K562 (cell line): Measurements from ENCODE around the gene HPS4. TPM values are rescaled to one million over a fixed set of nuclear protein-coding genes. Genes with fewer than 3 reads are reported as not detected.

ENCODE experiments used
- BCL6 ChIP-seq: fragments of 250-450 bp; sonication (Bioruptor Pico); IDR thresholded peaks from 2 replicates; pipeline ENCODE4 v1.4.0; 2020
- CHD2 ChIP-seq: IDR thresholded peaks from 2 replicates; pipeline ENCODE4 v1.6.1; 2011; ENCODE audit warnings: low read depth, low read length
- GTF2E2 ChIP-seq: fragments of 200-800 bp; sonication (Bioruptor generic); IDR thresholded peaks from 2 replicates; pipeline ENCODE4 v1.6.1; 2016; ENCODE audit warnings: missing genetic modification characterization, missing compliant biosample characterization
- KDM4B ChIP-seq, 2 experiments: fragments of 450-650 bp in 1 of 2; sonication (generic) in 1 of 2; IDR thresholded peaks; 2 replicates each; pipeline ENCODE4 v1.6.1; 2016 to 2017; ENCODE audit warnings: borderline replicate concordance in 2 of 2, antibody characterized with exemption in 1 of 2, low read depth in 1 of 2, mild to moderate bottlenecking in 1 of 2
- MTA3 ChIP-seq: fragments of 450-650 bp; formaldehyde crosslinking; IDR thresholded peaks from 2 replicates; pipeline ENCODE4 v1.6.1; 2017; ENCODE audit warnings: mild to moderate bottlenecking, borderline replicate concordance
- NR2C1 ChIP-seq, 2 experiments: fragments of 450-650 bp; IDR thresholded peaks; 2 replicates each; pipeline ENCODE4 v1.6.1; 2017; ENCODE audit warnings: mild to moderate bottlenecking in 2 of 2, antibody characterized with exemption in 1 of 2, inconsistent platforms in 1 of 2, missing compliant biosample characterization in 1 of 2, missing genetic modification characterization in 1 of 2
- PCBP2 ChIP-seq: fragments of 200-400 bp; formaldehyde crosslinking; IDR thresholded peaks from 2 replicates; pipeline ENCODE4 v1.6.1; 2018; ENCODE audit warnings: low read length, low read depth, mild to moderate bottlenecking, moderate library complexity; ENCODE audit not compliant: poor library complexity, severe bottlenecking
- RBM22 ChIP-seq: fragments of 200-400 bp; formaldehyde crosslinking; IDR thresholded peaks from 2 replicates; pipeline ENCODE4 v1.6.1; 2018; ENCODE audit warnings: low read length, low read depth; ENCODE audit not compliant: poor library complexity, severe bottlenecking
- ZC3H11A ChIP-seq: IDR thresholded peaks from 2 replicates; pipeline ENCODE4 v1.6.1; 2012; ENCODE audit warnings: low read depth, low read length, improper control_type of control experiment
- polyA plus RNA-seq, 8 experiments: library from polyadenylated mRNA; depleted of rRNA in 4 of 8; stranded (reverse) in 5 of 8; unstranded in 3 of 8; fragments of >200 nt; fragmentation: Nextera tagmentation in 2 of 8; fragmentation: Illumina TruSeq in 1 of 8; extraction: Ambion mirVana in 2 of 8; extraction: Trizol in 1 of 8; gene quantifications; 2 replicates each; pipeline versions ENCODE4 v1.2.1 to v1.2.3, GENCODE V29; 2011 to 2014; ENCODE audit warnings: inconsistent platforms in 1 of 8, missing spikeins in 1 of 8
- total RNA-seq, 7 experiments: library from RNA; depleted of rRNA in 6 of 7; stranded (reverse); fragments of >200 nt in 6 of 7; fragmentation: Illumina TruSeq in 2 of 7; extraction: Trizol in 2 of 7; gene quantifications; 2 replicates each; pipeline versions ENCODE4 v1.2.1 to v1.2.3, GENCODE V29; 2011 to 2021; ENCODE audit warnings: low replicate concordance in 1 of 7
- TF ChIP-seq, protein P1 (sequence below), 2 experiments: fragments of 450-650 bp in 1 of 2; sonication (generic) in 1 of 2; formaldehyde crosslinking in 1 of 2; IDR thresholded peaks; 2 replicates each; pipeline versions ENCODE4 v1.7.1 to v1.9.0; 2016 to 2022; ENCODE audit warnings: inconsistent platforms in 1 of 2, mild to moderate bottlenecking in 1 of 2, missing genetic modification reagents in 1 of 2
- TF ChIP-seq, protein P2 (sequence below): sonication (generic); formaldehyde crosslinking; IDR thresholded peaks from 2 replicates; pipeline ENCODE4 v1.8.0; 2022; ENCODE audit warnings: missing genetic modification reagents, mild to moderate bottlenecking, moderate library complexity, borderline replicate concordance
- TF ChIP-seq, protein P3 (sequence below): fragments of 450-650 bp; IDR thresholded peaks from 2 replicates; pipeline ENCODE4 v1.6.1; 2016; ENCODE audit warnings: borderline replicate concordance
- TF ChIP-seq, protein P4 (sequence below): fragments of 250-450 bp; sonication (Bioruptor Pico); IDR thresholded peaks from 2 replicates; pipeline ENCODE4 v1.4.0; 2020

The HPS4 gene
- total and polyA plus RNA-seq, 9 of the 15 experiments (the other 6 are each of a cell fraction or from before 2014, with no cell fraction given) = 12.8 to 29.2 (median 25.3) TPM

DNA sequence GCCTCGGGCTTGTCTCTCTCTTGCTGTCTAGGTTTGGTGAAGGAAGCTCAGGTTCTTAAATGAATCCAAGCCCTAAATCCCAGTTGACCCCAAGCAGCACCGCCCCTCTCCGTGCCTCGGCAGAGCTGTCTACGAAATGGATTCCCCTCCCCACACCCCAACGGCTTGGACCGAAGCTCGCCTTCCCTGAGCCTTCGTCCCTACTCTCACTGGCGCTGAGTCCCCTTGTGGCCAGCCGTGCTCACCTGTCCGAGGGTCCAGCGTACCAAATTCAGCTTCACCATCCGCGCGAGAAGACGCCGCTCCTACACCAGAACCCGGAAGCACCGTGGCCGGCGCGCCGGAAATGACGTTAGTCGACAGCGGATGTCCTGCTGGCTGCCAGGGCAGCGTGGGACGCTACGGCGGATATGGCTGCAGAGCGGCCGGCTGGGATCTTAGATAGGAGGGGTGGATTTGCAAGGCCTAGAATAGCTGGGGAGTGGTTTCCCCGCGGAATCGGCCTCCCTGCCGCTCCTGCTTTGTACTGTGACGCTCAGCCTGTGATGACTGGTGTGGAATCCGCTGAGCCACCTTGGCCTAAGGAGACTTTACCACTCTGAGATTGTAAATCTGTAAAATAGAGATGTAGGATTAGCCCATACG, 28.7 kb upstream of the HPS4 start, which contains the start of gene TFIP11 (continued):
- TF ChIP-seq, protein P1, sequence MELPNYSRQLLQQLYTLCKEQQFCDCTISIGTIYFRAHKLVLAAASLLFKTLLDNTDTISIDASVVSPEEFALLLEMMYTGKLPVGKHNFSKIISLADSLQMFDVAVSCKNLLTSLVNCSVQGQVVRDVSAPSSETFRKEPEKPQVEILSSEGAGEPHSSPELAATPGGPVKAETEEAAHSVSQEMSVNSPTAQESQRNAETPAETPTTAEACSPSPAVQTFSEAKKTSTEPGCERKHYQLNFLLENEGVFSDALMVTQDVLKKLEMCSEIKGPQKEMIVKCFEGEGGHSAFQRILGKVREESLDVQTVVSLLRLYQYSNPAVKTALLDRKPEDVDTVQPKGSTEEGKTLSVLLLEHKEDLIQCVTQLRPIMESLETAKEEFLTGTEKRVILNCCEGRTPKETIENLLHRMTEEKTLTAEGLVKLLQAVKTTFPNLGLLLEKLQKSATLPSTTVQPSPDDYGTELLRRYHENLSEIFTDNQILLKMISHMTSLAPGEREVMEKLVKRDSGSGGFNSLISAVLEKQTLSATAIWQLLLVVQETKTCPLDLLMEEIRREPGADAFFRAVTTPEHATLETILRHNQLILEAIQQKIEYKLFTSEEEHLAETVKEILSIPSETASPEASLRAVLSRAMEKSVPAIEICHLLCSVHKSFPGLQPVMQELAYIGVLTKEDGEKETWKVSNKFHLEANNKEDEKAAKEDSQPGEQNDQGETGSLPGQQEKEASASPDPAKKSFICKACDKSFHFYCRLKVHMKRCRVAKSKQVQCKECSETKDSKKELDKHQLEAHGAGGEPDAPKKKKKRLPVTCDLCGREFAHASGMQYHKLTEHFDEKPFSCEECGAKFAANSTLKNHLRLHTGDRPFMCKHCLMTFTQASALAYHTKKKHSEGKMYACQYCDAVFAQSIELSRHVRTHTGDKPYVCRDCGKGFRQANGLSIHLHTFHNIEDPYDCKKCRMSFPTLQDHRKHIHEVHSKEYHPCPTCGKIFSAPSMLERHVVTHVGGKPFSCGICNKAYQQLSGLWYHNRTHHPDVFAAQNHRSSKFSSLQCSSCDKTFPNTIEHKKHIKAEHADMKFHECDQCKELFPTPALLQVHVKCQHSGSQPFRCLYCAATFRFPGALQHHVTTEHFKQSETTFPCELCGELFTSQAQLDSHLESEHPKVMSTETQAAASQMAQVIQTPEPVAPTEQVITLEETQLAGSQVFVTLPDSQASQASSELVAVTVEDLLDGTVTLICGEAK (IDR thresholded peaks at IDR 0.05) = peak; percentile 97
- TF ChIP-seq, protein P1 (CRISPR knock-in tag; IDR thresholded peaks at IDR 0.05) = no peak
- TF ChIP-seq RBM22 (no peak), MTA3 (peak; percentile 53; the same call in 1 of the 2 replicates), KDM4B (IDR thresholded peaks at IDR 0.05; ENCODE audit: borderline replicate concordance in 2 of 2, low read depth in 1 of 2) (no peak), BCL6 (CRISPR knock-in tag) (no peak), ZC3H11A (no peak), NR2C1 (IDR thresholded peaks at IDR 0.05) (no peak), NR2C1 (tag; IDR thresholded peaks at IDR 0.05) (no peak; the same call in 1 of the 2 replicates), CHD2 (peak; percentile 73), PCBP2 (no peak), GTF2E2 (tag) (no peak)
- TF ChIP-seq, protein P2, sequence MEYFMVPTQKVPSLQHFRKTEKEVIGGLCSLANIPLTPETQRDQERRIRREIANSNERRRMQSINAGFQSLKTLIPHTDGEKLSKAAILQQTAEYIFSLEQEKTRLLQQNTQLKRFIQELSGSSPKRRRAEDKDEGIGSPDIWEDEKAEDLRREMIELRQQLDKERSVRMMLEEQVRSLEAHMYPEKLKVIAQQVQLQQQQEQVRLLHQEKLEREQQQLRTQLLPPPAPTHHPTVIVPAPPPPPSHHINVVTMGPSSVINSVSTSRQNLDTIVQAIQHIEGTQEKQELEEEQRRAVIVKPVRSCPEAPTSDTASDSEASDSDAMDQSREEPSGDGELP = peak; percentile 93
- TF ChIP-seq, protein P3, sequence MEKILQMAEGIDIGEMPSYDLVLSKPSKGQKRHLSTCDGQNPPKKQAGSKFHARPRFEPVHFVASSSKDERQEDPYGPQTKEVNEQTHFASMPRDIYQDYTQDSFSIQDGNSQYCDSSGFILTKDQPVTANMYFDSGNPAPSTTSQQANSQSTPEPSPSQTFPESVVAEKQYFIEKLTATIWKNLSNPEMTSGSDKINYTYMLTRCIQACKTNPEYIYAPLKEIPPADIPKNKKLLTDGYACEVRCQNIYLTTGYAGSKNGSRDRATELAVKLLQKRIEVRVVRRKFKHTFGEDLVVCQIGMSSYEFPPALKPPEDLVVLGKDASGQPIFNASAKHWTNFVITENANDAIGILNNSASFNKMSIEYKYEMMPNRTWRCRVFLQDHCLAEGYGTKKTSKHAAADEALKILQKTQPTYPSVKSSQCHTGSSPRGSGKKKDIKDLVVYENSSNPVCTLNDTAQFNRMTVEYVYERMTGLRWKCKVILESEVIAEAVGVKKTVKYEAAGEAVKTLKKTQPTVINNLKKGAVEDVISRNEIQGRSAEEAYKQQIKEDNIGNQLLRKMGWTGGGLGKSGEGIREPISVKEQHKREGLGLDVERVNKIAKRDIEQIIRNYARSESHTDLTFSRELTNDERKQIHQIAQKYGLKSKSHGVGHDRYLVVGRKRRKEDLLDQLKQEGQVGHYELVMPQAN = peak; percentile 98
- TF ChIP-seq, protein P4, sequence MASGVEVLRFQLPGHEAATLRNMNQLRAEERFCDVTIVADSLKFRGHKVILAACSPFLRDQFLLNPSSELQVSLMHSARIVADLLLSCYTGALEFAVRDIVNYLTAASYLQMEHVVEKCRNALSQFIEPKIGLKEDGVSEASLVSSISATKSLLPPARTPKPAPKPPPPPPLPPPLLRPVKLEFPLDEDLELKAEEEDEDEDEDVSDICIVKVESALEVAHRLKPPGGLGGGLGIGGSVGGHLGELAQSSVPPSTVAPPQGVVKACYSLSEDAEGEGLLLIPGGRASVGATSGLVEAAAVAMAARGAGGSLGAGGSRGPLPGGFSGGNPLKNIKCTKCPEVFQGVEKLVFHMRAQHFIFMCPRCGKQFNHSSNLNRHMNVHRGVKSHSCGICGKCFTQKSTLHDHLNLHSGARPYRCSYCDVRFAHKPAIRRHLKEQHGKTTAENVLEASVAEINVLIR (CRISPR knock-in tag) = peak; percentile 88
